ENCODE data around the gene EDAR. TPM values are rescaled to one million over a fixed set of nuclear protein-coding genes. Genes with fewer than 3 reads are reported as not detected.

The EDAR gene
- polyA plus RNA-seq, 2 of the 4 experiments (the other 2 are of a cell fraction): 0.05 to 0.26 TPM

DNA sequence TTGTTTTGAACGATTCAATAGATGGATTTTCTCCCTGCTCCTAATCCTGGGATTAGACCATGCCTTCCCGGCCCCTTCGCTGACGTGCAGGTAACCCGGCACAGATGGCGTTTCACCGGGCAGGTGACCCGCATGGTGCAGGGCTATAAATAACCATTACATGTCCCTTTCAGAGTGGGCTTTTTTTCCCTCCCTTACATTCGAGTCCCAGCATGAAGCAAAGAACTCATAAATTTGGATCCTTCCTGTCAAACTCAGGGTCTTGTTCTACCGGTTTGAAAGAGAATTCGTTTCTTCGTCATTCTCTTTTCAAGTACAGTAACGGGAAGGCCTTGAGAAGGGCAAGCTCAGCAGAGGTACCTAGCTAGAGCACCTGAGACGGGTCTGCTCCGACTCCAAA, 46.1 kb downstream of the EDAR start (continued):
- no peak for TF ChIP-seq CTCF (IDR thresholded peaks at IDR 0.05)

- H3K9me3 ChIP-seq: peaks cover 10% of the 10 kb centered on the region
- TF ChIP-seq SREBF2 (IDR thresholded peaks at IDR 0.05): no peak
- TF ChIP-seq, protein P1, sequence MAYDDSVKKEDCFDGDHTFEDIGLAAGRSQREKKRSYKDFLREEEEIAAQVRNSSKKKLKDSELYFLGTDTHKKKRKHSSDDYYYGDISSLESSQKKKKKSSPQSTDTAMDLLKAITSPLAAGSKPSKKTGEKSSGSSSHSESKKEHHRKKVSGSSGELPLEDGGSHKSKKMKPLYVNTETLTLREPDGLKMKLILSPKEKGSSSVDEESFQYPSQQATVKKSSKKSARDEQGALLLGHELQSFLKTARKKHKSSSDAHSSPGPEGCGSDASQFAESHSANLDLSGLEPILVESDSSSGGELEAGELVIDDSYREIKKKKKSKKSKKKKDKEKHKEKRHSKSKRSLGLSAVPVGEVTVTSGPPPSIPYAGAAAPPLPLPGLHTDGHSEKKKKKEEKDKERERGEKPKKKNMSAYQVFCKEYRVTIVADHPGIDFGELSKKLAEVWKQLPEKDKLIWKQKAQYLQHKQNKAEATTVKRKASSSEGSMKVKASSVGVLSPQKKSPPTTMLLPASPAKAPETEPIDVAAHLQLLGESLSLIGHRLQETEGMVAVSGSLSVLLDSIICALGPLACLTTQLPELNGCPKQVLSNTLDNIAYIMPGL (CRISPR knock-in tag; IDR thresholded peaks at IDR 0.05; ENCODE audit: borderline replicate concordance): no peak
- no peak for TF ChIP-seq SMC3 (IDR thresholded peaks at IDR 0.05)
- TF ChIP-seq ZFP36 (IDR thresholded peaks at IDR 0.05; ENCODE audit: borderline replicate concordance, partially characterized antibody): no peak
- TF ChIP-seq CEBPB (IDR thresholded peaks at IDR 0.05): no peak
- TF ChIP-seq RFX5 (IDR thresholded peaks at IDR 0.05): no peak
- TF ChIP-seq HOXA7 (CRISPR knock-in tag; IDR thresholded peaks at IDR 0.05): no peak
- no peak for TF ChIP-seq JUNB (IDR thresholded peaks at IDR 0.05)
- no peak for TF ChIP-seq FOSL2 (IDR thresholded peaks at IDR 0.05)
- no peak for TF ChIP-seq FOSL2 (CRISPR knock-in tag; IDR thresholded peaks at IDR 0.05)
- no peak for TF ChIP-seq RCOR1 (IDR thresholded peaks at IDR 0.05; ENCODE audit: low read depth, low read length)
- no peak for TF ChIP-seq ESRRA (IDR thresholded peaks at IDR 0.05; ENCODE audit: borderline replicate concordance, low read length)
- no peak for TF ChIP-seq KDM1A (IDR thresholded peaks at IDR 0.05; ENCODE audit: low read depth)
- TF ChIP-seq HOXB13 (CRISPR knock-in tag; IDR thresholded peaks at IDR 0.05; ENCODE audit: low read depth): no peak
- TF ChIP-seq JUN (IDR thresholded peaks at IDR 0.05): no peak
- TF ChIP-seq KDM5A (IDR thresholded peaks at IDR 0.05): no peak
- TF ChIP-seq NFE2L2 (conservative IDR thresholded peaks at IDR 0.05; ENCODE audit: low read length): no peak
- TF ChIP-seq, protein P2, sequence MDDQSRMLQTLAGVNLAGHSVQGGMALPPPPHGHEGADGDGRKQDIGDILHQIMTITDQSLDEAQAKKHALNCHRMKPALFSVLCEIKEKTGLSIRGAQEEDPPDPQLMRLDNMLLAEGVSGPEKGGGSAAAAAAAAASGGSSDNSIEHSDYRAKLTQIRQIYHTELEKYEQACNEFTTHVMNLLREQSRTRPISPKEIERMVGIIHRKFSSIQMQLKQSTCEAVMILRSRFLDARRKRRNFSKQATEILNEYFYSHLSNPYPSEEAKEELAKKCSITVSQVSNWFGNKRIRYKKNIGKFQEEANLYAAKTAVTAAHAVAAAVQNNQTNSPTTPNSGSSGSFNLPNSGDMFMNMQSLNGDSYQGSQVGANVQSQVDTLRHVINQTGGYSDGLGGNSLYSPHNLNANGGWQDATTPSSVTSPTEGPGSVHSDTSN (IDR thresholded peaks at IDR 0.05): no peak
- no peak for TF ChIP-seq RNF2 (IDR thresholded peaks at IDR 0.05; ENCODE audit: borderline replicate concordance, low read depth)
- no peak for TF ChIP-seq RAD21 (conservative IDR thresholded peaks at IDR 0.05 in 1 of 2, IDR thresholded peaks at IDR 0.05 in 1 of 2)
- H3K27ac ChIP-seq: no peak overlapping the region
- ChIA-PET CTCF (interaction anchor here (2.0 kb wide), 1 partner anchor 14 kb away, joined by 11 read pairs; no protein-coding TSS in a partner anchor), POLR2A (no interaction called here)
- H3K4me1 ChIP-seq: no peaks in the 10 kb centered on the region
- H3K4me3 ChIP-seq: no peak overlapping the region
- no peak for DNase-seq (ENCODE audit: low read depth in 1 of 2, low spot score in 1 of 2)
- 78% methylated on average over 31 of the region's 34 CpGs for WGBS (ENCODE audit: missing lambda C conversion rate)
- no peak overlapping the region for H3K4me2 ChIP-seq
- no peak for FAIRE-seq
- ATAC-seq: no peak
These were observed 46.7 kb downstream of the EDAR start for GRCh38 chr2:108942231-108942825.

DNA sequence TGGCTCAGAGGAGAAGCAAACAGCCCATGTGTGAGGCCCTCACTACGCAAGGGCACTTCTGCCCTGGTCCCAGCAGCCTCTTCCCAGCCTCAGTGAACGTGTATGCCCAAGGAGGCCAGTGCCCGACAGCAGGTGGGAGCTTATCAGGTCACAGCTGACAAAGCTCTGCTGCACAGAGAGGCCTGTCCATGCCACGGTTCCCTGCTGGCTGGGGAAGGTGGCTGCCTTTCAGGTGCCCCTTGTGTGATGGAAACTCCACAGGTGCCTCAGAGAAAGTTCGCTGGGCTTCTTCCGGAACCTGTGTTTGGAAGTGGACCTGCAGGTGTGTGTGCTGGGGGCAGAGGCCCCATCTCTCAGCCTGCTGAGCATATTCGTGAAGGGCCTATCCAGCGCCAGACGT, 47.3 kb downstream of the EDAR start:
- no peak for ATAC-seq
- no peak for TF ChIP-seq CBX8 (IDR thresholded peaks at IDR 0.05)
- TF ChIP-seq EHMT2 (IDR thresholded peaks at IDR 0.05; ENCODE audit: low read depth): no peak
- TF ChIP-seq, protein P3, sequence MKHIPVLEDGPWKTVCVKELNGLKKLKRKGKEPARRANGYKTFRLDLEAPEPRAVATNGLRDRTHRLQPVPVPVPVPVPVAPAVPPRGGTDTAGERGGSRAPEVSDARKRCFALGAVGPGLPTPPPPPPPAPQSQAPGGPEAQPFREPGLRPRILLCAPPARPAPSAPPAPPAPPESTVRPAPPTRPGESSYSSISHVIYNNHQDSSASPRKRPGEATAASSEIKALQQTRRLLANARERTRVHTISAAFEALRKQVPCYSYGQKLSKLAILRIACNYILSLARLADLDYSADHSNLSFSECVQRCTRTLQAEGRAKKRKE (CRISPR knock-in tag; IDR thresholded peaks at IDR 0.05; ENCODE audit: low read depth): no peak
- TF ChIP-seq RAD21 (conservative IDR thresholded peaks at IDR 0.05 in 1 of 2, IDR thresholded peaks at IDR 0.05 in 1 of 2): no peak
- no peak for TF ChIP-seq CBX2 (IDR thresholded peaks at IDR 0.05; ENCODE audit: borderline replicate concordance, low read depth)
- TF ChIP-seq EP300 (IDR thresholded peaks at IDR 0.05): no peak
- TF ChIP-seq TFCP2L1 (CRISPR knock-in tag; IDR thresholded peaks at IDR 0.05): no peak
- no peak for TF ChIP-seq PHF8 (IDR thresholded peaks at IDR 0.05; ENCODE audit: borderline replicate concordance, low read depth)
- FAIRE-seq: no peak

More for the DNA sequence above, 47.3 kb downstream of the EDAR start:
- no peak overlapping the region for H3K4me3 ChIP-seq
- DNase-seq (ENCODE audit: low read depth in 1 of 2, low spot score in 1 of 2): no peak
- H3K9me3 ChIP-seq: peaks cover 4% of the 10 kb centered on the region; the same call in 2 of the 3 replicates
- no peak overlapping the region for H3K27ac ChIP-seq
- POLR2A ChIA-PET: no interaction called here
- H3K4me2 ChIP-seq: no peak overlapping the region
- 60% methylated on average over 5 of the region's 9 CpGs for WGBS (ENCODE audit: missing lambda C conversion rate)
- CTCF ChIA-PET: interaction anchor here (2.0 kb wide), 1 partner anchor 14 kb away, joined by 11 read pairs; no protein-coding TSS in a partner anchor
- no peaks in the 10 kb centered on the region for H3K4me1 ChIP-seq
